ENCODE results near the gene UPB1. TPM values are rescaled to one million over a fixed set of nuclear protein-coding genes. Genes with fewer than 3 reads are reported as not detected.
A peak's percentile ranks its signal among the peaks of the same experiment; 100 is the strongest.

The UPB1 gene
- total and polyA plus RNA-seq, 9 of the 15 experiments (the other 6 are each of a cell fraction or from before 2014, with no cell fraction given): 0.06 to 0.11 TPM; not detected in 7

- TF ChIP-seq SUPT5H (IDR thresholded peaks at IDR 0.05): no peak
- TF ChIP-seq ZNF699 (CRISPR knock-in tag; IDR thresholded peaks at IDR 0.05; ENCODE audit: insufficient replicate concordance): no peak
- no peak for TF ChIP-seq SFPQ (IDR thresholded peaks at IDR 0.05; ENCODE audit: low read depth, low read length)
- TF ChIP-seq USF1 (CRISPR knock-in tag; IDR thresholded peaks at IDR 0.05): no peak
- TF ChIP-seq PHB (CRISPR knock-in tag; IDR thresholded peaks at IDR 0.05): no peak
- no peak for TF ChIP-seq BRD4 (IDR thresholded peaks at IDR 0.05)
- peak; percentile 59; the same call in 1 of the 2 replicates for TF ChIP-seq ATF7 (IDR thresholded peaks at IDR 0.05)
- TF ChIP-seq MECOM (CRISPR knock-in tag; IDR thresholded peaks at IDR 0.05): no peak
- TF ChIP-seq ADNP (tag; IDR thresholded peaks at IDR 0.05): no peak
- TF ChIP-seq ATF1 (CRISPR knock-in tag; IDR thresholded peaks at IDR 0.05): no peak
- no peak for TF ChIP-seq ATF1 (tag; IDR thresholded peaks at IDR 0.05)
- no peak for TF ChIP-seq ZSCAN32 (CRISPR knock-in tag; IDR thresholded peaks at IDR 0.05)
- TF ChIP-seq ELF4 (CRISPR knock-in tag; IDR thresholded peaks at IDR 0.05): no peak
- peak; percentile 33; the same call in 1 of the 2 replicates for TF ChIP-seq DPF2 (IDR thresholded peaks at IDR 0.05)
- TF ChIP-seq KDM1A (IDR thresholded peaks at IDR 0.05): no peak
- no peak for TF ChIP-seq ZFP91 (CRISPR knock-in tag; IDR thresholded peaks at IDR 0.05)
- TF ChIP-seq MAX (CRISPR knock-in tag; IDR thresholded peaks at IDR 0.05): no peak
- no peak for TF ChIP-seq PRPF4 (IDR thresholded peaks at IDR 0.05; ENCODE audit: insufficient read depth, low read depth, low read length, poor library complexity, severe bottlenecking)
- no peak for TF ChIP-seq CCNT2 (IDR thresholded peaks at IDR 0.05; ENCODE audit: borderline replicate concordance, extremely low read depth, insufficient read length, low read depth, low read length)
- TF ChIP-seq SMARCA4 (IDR thresholded peaks at IDR 0.05): peak; percentile 40; the same call in 1 of the 2 replicates
- no peak for TF ChIP-seq CSDE1 (IDR thresholded peaks at IDR 0.05)
- no peak for TF ChIP-seq NFATC3 (IDR thresholded peaks at IDR 0.05)
- TF ChIP-seq RBM39 (optimal IDR thresholded peaks at IDR 0.05; ENCODE audit: low read depth, low read length): no peak
- no peak for TF ChIP-seq HNRNPL (IDR thresholded peaks at IDR 0.05; ENCODE audit: low read depth, low read length)
- no peak for TF ChIP-seq SMAD3 (CRISPR knock-in tag; conservative IDR thresholded peaks at IDR 0.05)
- peak; percentile 61; the same call in 1 of the 2 replicates for TF ChIP-seq MAFG (tag; conservative IDR thresholded peaks at IDR 0.05)
- TF ChIP-seq PTRF (tag; IDR thresholded peaks at IDR 0.05): no peak
- TF ChIP-seq KLF16 (IDR thresholded peaks at IDR 0.05): no peak
Measured at GRCh38 chr22:24482575-24482974, 12.6 kb upstream of the UPB1 start (continued).

All from K562 (cell line).